Neural progenitor cell (in vitro differentiated cells): ENCODE results near the gene SLC43A3. TPM values are rescaled to one million over a fixed set of nuclear protein-coding genes. Genes with fewer than 3 reads are reported as not detected.

Experiments
- DNase-seq: peaks from one replicate; pipeline ENCODE4 v3.0.0-alpha.2; 2016; ENCODE audit warnings: low spot score
- H2AFZ ChIP-seq: fragments of 200-600 bp; sonication (generic); replicated peaks from 2 replicates; pipeline ENCODE4 v1.6.1; 2016; ENCODE audit warnings: antibody characterized with exemption
- H3F3A ChIP-seq: fragments of 200-600 bp; sonication (generic); 2 replicates; pipeline ENCODE4 v1.6.1; 2016; ENCODE audit warnings: antibody characterized with exemption, low read depth
- H3K27ac ChIP-seq: fragments of 200-600 bp; sonication (generic); 2 replicates; pipeline ENCODE4 v1.5.1; 2016; ENCODE audit warnings: mild to moderate bottlenecking
- H3K27me3 ChIP-seq: fragments of 200-600 bp; sonication (generic); 2 replicates; pipeline ENCODE4 v1.6.1; 2016; ENCODE audit warnings: mild to moderate bottlenecking, moderate library complexity
- H3K36me3 ChIP-seq: fragments of 200-600 bp; sonication (generic); 2 replicates; pipeline ENCODE4 v1.5.1; 2016
- H3K4me1 ChIP-seq: fragments of 200-600 bp; sonication (generic); 2 replicates; pipeline ENCODE4 v1.6.1; 2016; ENCODE audit warnings: mixed run types
- H3K4me2 ChIP-seq: fragments of 200-600 bp; sonication (generic); 2 replicates; pipeline ENCODE4 v1.6.1; 2016
- H3K4me3 ChIP-seq: fragments of 200-600 bp; sonication (generic); 2 replicates; pipeline ENCODE4 v1.5.1; 2016
- H3K79me2 ChIP-seq: fragments of 200-600 bp; sonication (generic); 2 replicates; pipeline ENCODE4 v1.6.1; 2016; ENCODE audit warnings: low read depth
- H3K9ac ChIP-seq: fragments of 200-600 bp; sonication (generic); 2 replicates; pipeline ENCODE4 v1.6.1; 2016
- H3K9me3 ChIP-seq: fragments of 200-600 bp; sonication (generic); 2 replicates; pipeline ENCODE4 v1.5.1; 2016; ENCODE audit warnings: low read depth
- H4K20me1 ChIP-seq: fragments of 200-600 bp; sonication (generic); 2 replicates; pipeline ENCODE4 v1.6.1; 2016; ENCODE audit warnings: low read depth
- H3K27ac Mint-ChIP-seq: 3 replicates; pipeline ENCODE4 v1.8.0; 2021; ENCODE audit warnings: mixed read lengths
- H3K27me3 Mint-ChIP-seq: 2 replicates; pipeline ENCODE4 v1.8.0; 2022; ENCODE audit warnings: low read depth, mild to moderate bottlenecking, inconsistent platforms, moderate library complexity, mixed read lengths; ENCODE audit not compliant: insufficient read depth
- H3K36me3 Mint-ChIP-seq: 3 replicates; pipeline ENCODE4 v1.8.0; 2021; ENCODE audit warnings: mixed read lengths
- H3K4me1 Mint-ChIP-seq: 3 replicates; pipeline ENCODE4 v1.8.0; 2021; ENCODE audit warnings: mixed read lengths
- H3K4me3 Mint-ChIP-seq: 3 replicates; pipeline ENCODE4 v1.8.0; 2021; ENCODE audit warnings: mild to moderate bottlenecking, moderate library complexity, mixed read lengths
- H3K9me3 Mint-ChIP-seq: 3 replicates; pipeline ENCODE4 v1.8.0; 2020; ENCODE audit warnings: mixed read lengths
- EZH2 ChIP-seq: fragments of 200-600 bp; sonication (generic); IDR thresholded peaks from 2 replicates; pipeline ENCODE4 v1.6.1; 2017; ENCODE audit warnings: antibody characterized with exemption, mild to moderate bottlenecking, moderate library complexity
- small RNA-seq: library from RNA; depleted of rRNA; stranded (forward); fragments of <200 nt; gene quantifications from one replicate; pipeline ENCODE3, GENCODE V24; 2015
- total RNA-seq: library from RNA; depleted of rRNA; stranded (reverse); fragments of >200 nt; gene quantifications from 2 replicates; pipeline ENCODE4 v1.2.3, GENCODE V29; 2015; ENCODE audit warnings: low replicate concordance

SLC43A3 gene
- total RNA-seq, 1 donor from 2014 or later, result 5.6 TPM

DNA sequence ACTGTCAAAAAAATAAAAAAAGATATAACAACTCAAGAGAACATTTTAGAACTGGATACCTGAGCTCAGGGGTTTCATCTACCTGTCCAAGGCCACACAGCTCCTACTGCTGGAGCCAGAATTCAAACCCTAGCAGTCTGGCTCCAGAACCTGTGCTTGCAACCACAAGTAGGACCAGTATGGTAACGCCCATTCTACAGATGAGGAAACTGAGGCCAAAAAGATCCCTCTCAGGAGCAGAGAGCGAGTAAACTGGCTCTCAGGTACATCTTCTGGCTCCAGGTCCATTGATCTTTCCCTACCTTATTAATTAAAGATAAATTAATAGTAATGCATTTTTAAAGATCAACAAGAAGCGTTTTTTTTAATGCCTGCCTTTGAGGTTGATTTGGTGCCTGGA is 69.6 kb downstream of the SLC43A3 start:
- peaks cover 3% of the 10 kb centered on the region for H3K9me3 Mint-ChIP-seq
- H2AFZ ChIP-seq, result no peak overlapping the region
- no peak overlapping the region for H3K4me2 ChIP-seq
- H3K9me3 ChIP-seq, result no peaks in the 10 kb centered on the region
- H3K27ac Mint-ChIP-seq, result no peak overlapping the region
- H3K4me3 Mint-ChIP-seq, result no peak overlapping the region
- peaks cover 39% of the 10 kb centered on the region for H3K4me1 Mint-ChIP-seq
- H3K4me1 ChIP-seq, result peaks cover 41% of the 10 kb centered on the region
- H3K36me3 ChIP-seq, result no peaks in the 10 kb centered on the region
- no peaks in the 10 kb centered on the region for H3K36me3 Mint-ChIP-seq
- no peak overlapping the region for H3K27ac ChIP-seq
- no peak overlapping the region for H3K4me3 ChIP-seq
- peaks cover 15% of the 10 kb centered on the region for H3K27me3 Mint-ChIP-seq
- no peaks in the 10 kb centered on the region for H3K79me2 ChIP-seq
- no peaks in the 10 kb centered on the region for H4K20me1 ChIP-seq
- TF ChIP-seq EZH2, result no peak
- H3K9ac ChIP-seq, result no peak overlapping the region
- DNase-seq, result no peak
- no peaks in the 10 kb centered on the region for H3K27me3 ChIP-seq
- H3F3A ChIP-seq, result peaks cover 27% of the 10 kb centered on the region

Small RNAs within 50 kb of the gene (small RNA-seq; reads per million reads assigned to genes)
- not detected for gene RNA5SP341

Other genes with a start within 250 kb of the SLC43A3 start
- gene LRRC55, start 245.2 kb downstream of the SLC43A3 start, total RNA-seq, result 1.4 and 2.2 TPM in 2 replicates
- 1.6 and 1.8 TPM in 2 replicates for gene APLNR, start 189.9 kb downstream of the SLC43A3 start, total RNA-seq
- 11.7 and 45.1 TPM in 2 replicates for gene TNKS1BP1, start 102.2 kb downstream of the SLC43A3 start, total RNA-seq
- 186 and 222 TPM in 2 replicates for gene SSRP1, start 91.2 kb downstream of the SLC43A3 start, total RNA-seq
- gene P2RX3, start 88.8 kb downstream of the SLC43A3 start, total RNA-seq, result 1.5 and 2.4 TPM in 2 replicates
- gene PRG3, start 46.0 kb downstream of the SLC43A3 start, total RNA-seq, result not detected in 2 replicates
- not detected in 2 replicates for gene PRG2, start 36.5 kb downstream of the SLC43A3 start, total RNA-seq
- gene RTN4RL2, start 33.4 kb upstream of the SLC43A3 start, total RNA-seq, result 0.13 and 1.9 TPM in 2 replicates
- gene SLC43A1, start 88.6 kb upstream of the SLC43A3 start, total RNA-seq, result 0.99 and 1.5 TPM in 2 replicates
- 19.1 and 21.9 TPM in 2 replicates for gene TIMM10, start 103.6 kb upstream of the SLC43A3 start, total RNA-seq
- 0.28 TPM in 1 of 2 replicates, not detected in the other for gene SMTNL1, start 110.5 kb upstream of the SLC43A3 start, total RNA-seq
- gene UBE2L6, start 140.6 kb upstream of the SLC43A3 start, total RNA-seq, result 76.2 and 112 TPM in 2 replicates
- 46.0 and 68.1 TPM in 2 replicates for gene SERPING1, start 170.6 kb upstream of the SLC43A3 start, total RNA-seq
- gene YPEL4, start 222.8 kb upstream of the SLC43A3 start, total RNA-seq, result 0.22 TPM in 1 of 2 replicates, not detected in the other
- gene CLP1, start 230.6 kb upstream of the SLC43A3 start, total RNA-seq, result 18.0 TPM in 2 replicates
- 28.5 and 41.8 TPM in 2 replicates for gene ZDHHC5, start 241.0 kb upstream of the SLC43A3 start, total RNA-seq